GF-D8 (cell line): ENCODE measurements around the gene TEX52.
"Not testable (repeated sequence)": the region's sequence is repeated elsewhere in the genome, so short reads cannot be mapped to it uniquely, and the experiment has no call there.

ENCODE experiments used
- DNase-seq: peaks from one replicate; lab custom pipeline; 2025; lab: John Stamatoyannopoulos, UW

Gene TEX52

GRCh38 chr12:2857021-2857431 is at the start of gene TEX52:
Gene TEX52 (minus strand): TSS chr12:2857039. CDS start chr12:2857026, 13 bp downstream.
- DNase-seq, result no peak

DNA sequence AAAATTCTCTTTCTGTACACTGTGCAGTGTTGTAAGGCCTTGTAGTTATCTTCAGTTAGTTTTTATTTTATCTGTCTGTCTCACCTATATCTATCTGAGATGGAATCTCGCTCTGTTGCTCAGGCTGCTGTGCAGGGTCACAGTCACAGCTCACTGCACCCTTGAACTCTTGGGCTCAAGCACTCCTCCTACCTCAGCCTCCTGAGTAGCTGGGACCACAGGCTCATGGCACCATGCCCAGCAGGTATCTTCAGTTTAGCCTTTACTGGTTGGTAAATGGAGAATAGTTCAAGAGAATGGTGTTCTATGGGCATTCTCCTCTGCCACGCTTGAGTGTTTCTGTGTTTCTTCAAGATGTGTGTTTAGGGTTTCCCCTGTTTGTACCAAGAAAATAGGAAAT is 47.4 kb upstream of the TEX52 start:
- DNase-seq, result no peak

GRCh38 chr12:2902272-2902880 is 45.5 kb upstream of the TEX52 start:
- DNase-seq, result no peak

- DNase-seq, result no peak
Measured at GRCh38 chr12:2900642-2901041, 43.8 kb upstream of the TEX52 start.

DNA sequence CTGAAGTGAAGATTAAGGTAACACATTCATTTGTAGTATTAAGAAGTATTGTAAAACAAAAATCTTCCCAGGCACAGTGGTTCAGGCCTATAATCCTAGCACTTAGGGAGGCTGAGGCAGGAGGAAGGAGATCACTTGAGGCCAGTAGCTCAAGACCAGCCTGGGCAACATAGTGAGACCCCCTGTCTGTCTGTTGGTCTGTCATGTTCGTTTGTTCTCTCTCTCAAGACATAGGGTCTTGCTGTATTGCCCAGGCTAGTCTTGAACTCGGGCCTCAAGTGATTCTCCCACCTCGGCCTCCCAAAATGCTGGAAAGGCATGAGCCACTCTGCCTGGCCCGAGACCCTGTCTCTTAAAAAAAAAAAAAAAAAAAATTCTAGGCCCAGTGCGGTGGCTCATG is 40.6 kb upstream of the TEX52 start:
- DNase-seq, result no peak

DNA sequence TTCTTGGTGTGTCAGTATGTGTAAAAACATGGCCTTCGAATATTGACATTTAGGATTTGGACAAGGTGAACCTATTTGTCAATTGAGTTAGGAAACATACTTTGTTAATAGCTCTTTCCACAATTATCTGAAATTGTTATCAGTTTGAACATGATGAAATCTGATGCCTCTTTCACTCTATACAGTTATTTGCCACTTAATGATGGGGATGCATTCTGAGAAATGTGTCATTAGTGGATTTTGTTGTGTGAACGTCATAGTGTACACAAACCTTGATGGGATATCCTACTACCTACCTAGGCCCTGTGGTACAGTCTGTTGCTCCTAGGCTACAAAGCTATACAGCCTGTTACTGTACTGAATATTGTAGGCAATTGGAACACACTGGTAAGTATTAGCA is 38.7 kb upstream of the TEX52 start:
- DNase-seq, result no peak

GRCh38 chr12:2895051-2895451 is 38.2 kb upstream of the TEX52 start:
- DNase-seq, result no peak

DNA sequence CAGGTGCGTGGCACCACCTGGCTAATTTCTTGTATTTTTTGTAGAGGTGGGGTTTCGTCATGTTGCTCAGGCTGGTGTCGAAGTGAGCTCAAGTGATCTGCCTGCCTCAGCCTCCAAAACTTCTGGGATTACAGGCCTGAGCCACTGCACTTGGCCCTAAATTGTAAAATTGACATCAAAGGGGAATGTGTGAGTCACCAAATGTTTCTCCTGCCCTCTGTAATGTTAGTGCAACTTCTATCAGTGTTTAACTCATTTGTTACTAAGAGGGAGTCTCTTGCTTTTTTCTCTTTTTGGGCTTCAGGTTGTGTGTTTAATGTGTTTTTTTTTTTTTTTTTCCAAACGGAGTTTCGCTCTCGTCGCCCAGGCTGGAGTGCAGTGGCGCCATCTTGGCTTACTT is 36.2 kb upstream of the TEX52 start:
- DNase-seq, result no peak

DNA sequence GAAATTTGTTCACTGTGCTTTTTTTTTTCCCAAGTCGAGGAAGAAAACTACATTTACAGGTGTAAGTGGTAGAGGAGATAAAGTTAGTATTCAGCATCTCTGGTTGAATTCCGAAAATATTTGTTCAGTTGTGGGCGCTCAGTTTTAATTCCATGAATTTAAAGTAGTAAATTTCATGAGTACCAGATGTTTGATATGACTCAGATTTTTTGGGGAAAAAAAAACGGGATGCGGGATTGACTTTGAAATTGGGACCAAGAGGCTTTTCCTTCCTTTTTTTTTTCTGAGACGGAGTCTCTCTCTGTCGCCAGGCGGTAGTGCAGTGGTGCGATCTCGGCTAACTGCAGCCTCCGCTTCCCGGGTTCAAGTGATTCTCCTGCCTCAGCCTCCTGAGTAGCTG is 35.4 kb upstream of the TEX52 start:
- no peak for DNase-seq

- DNase-seq, result no peak
Measured at GRCh38 chr12:2891240-2892053, 34.6 kb upstream of the TEX52 start.

- peak; percentile 92 for DNase-seq
Measured at GRCh38 chr12:2890388-2891239, 33.8 kb upstream of the TEX52 start, which contains the start of gene TULP3. Gene TULP3 (plus strand): TSS chr12:2890891. CDS start chr12:2890948, 57 bp downstream.

- no peak for DNase-seq
Measured at GRCh38 chr12:2890001-2890387, 33.2 kb upstream of the TEX52 start.

DNA sequence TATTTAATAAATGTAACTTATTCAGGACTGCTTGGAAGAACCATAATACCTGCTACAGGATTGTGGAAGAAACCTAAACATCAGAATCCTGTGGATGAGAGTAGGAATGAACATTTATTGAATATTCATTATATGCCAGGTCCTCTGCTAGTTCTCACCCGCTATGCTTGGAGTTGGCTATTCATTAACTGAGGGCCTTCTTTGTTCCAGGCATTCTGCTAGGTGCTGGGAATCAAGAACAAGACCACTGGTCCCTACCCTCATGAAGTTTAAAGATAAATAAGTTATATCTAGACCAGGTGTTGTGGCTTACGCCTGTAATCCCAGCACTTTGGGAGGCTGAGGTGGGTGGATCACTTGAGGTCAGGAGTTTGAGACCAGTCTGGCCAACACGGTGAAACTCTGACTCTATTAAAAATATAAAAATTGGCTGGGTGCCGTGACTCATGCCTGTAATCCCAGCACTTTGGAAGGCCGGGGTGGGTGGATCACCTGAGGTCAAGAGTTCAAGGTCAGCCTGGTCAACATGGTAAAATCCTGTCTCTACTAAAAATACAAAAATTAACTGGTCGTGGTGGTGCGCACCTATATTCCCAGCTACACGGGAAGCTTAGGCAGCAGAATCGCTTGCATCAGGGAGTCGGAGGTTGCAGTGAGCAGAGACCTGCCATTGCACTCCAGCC is 30.1 kb upstream of the TEX52 start:
- no peak for DNase-seq

- DNase-seq, result no peak
Measured at GRCh38 chr12:2884810-2885209, 28.0 kb upstream of the TEX52 start.

GRCh38 chr12:2879853-2880252 is 23.0 kb upstream of the TEX52 start:
- no peak for DNase-seq

- peak; percentile 79 for DNase-seq
Measured at GRCh38 chr12:2877953-2878732, 21.3 kb upstream of the TEX52 start.

DNA sequence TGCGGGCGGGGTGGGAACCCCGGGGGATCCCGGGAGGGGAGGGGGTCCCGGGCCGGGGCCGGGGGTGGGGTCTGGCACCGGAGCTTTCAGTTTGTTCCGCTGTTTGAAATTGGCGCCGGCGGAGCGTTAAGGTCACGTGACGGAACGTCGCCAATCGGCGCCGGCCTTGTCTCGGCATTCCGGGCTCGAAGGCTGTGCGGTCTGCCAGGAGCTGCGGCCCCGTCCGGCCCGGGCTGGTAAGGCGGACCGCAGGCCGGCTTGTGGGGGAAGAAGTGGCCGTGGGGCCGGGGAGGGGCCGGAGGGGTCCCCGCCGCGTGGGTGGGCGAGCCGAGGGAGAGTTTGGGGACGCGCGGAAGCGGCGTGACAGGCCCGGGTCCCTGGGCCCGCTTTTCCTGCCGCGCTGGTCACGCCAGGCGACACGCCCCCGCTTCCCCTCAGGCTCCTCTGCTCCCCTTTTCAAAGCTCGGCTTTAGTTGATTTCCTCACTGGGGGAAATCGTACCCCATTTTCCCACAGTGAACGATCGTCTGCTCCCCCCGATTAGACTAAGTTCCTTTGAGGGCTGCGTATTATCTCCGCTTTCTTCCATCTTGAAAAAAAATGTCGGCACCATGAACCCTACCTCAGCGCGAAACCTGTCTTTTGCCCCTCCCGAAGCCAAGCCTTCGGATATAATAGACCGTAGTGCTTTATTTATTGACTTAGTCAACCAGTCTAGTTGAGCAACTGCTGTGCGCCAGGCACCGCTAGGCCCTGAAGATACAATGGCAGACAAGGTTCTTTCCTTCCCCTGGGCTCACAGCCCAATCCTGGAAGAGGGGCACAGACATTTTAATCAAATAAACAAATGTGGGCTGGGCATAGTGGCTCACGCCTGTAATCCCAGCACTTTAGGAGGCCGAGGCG is 20.5 kb upstream of the TEX52 start, which contains the start of the genes FOXM1 and RHNO1:
FOXM1 (minus strand) TSS at position 128 of the 906 bp plus-strand sequence. CDS start 2,696 bp downstream, outside the sequence.
RHNO1 (plus strand) TSS at position 177 of the 906 bp plus-strand sequence. CDS start 8,144 bp downstream, outside the sequence.
- DNase-seq, result peak; percentile 45

GRCh38 chr12:2876431-2877046 is 19.7 kb upstream of the TEX52 start:
- no peak for DNase-seq

- not testable (repeated sequence) for DNase-seq
Measured at GRCh38 chr12:2868986-2869632, 12.3 kb upstream of the TEX52 start.
